Astrocyte (in vitro differentiated cells and primary cell): Measurements from ENCODE around the gene GSG1L.

Experiments
- CTCF ChIP-seq: IDR thresholded peaks from 2 replicates; pipeline ENCODE4 v1.5.1; 2011; ENCODE audit warnings: low read depth, mild to moderate bottlenecking, inconsistent platforms, low read length, moderate library complexity; ENCODE audit not compliant: insufficient read depth
- EZH2 ChIP-seq: IDR thresholded peaks from 2 replicates; pipeline ENCODE4 v1.6.1; 2012; ENCODE audit warnings: mild to moderate bottlenecking, low read length, inconsistent platforms; ENCODE audit not compliant: insufficient read depth

GRCh38 chr16:27749547-27749875 lies 314.0 kb downstream of the GSG1L start:
- TF ChIP-seq CTCF (no peak), EZH2 (no peak)
